Epithelial cell of prostate (primary cell): Measurements from ENCODE around the gene RAB11A.

Experiments used
- DNase-seq: peaks from one replicate; pipeline ENCODE4 v3.0.0-alpha.2; 2011; ENCODE audit warnings: low read depth, low spot score
- H3K27ac ChIP-seq: fragments of 450-650 bp; 2 replicates; pipeline ENCODE4 v1.5.1; 2017; ENCODE audit warnings: mild to moderate bottlenecking

RAB11A gene

GRCh38 chr15:65869126-65869953 is at the start of gene RAB11A:
TSS of gene RAB11A (plus strand) at chr15:65869491. CDS start at chr15:65869586, 95 bp downstream.
- peak; percentile 84 for DNase-seq
- H3K27ac ChIP-seq: peak within 1 kb of the TSS; percentile 94

GRCh38 chr15:65819563-65819960 is 49.7 kb upstream of the RAB11A start:
- no peak for DNase-seq

GRCh38 chr15:65821070-65821469 is 48.2 kb upstream of the RAB11A start:
- H3K27ac ChIP-seq: no peak overlapping the region
- DNase-seq: no peak

More at GRCh38 chr15:65819563-65819960, 49.7 kb upstream of the RAB11A start:
- no peak overlapping the region for H3K27ac ChIP-seq

- DNase-seq: no peak
- no peak overlapping the region for H3K27ac ChIP-seq
Measured at GRCh38 chr15:65822316-65822715, 47.0 kb upstream of the RAB11A start.

- peak; percentile 6 for DNase-seq
- H3K27ac ChIP-seq: no peak overlapping the region
Measured at GRCh38 chr15:65824031-65824743, 45.1 kb upstream of the RAB11A start.

GRCh38 chr15:65824941-65825544 is 44.2 kb upstream of the RAB11A start:
- DNase-seq: peak; percentile 10
- no peak overlapping the region for H3K27ac ChIP-seq

DNA sequence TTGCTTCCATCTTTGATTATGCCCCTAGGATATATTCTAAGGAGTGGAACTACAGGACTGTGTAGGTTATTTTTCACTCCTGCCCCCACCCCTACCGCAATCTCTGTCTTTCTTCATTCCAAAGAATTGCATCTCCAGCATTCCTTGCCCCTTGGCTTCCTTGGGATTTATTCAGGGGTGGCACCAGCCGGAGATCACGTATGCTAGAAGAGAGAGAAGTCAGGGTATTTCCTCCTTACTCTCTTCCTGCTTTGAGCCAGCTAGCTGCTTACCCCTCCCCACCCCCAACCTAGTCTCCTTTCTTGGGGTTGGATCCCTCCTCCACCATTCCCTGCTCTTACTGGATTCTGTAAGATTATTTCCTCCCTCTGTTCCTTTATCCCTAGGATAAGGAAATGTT is 42.2 kb upstream of the RAB11A start:
- no peak for DNase-seq
- H3K27ac ChIP-seq: no peak overlapping the region

DNA sequence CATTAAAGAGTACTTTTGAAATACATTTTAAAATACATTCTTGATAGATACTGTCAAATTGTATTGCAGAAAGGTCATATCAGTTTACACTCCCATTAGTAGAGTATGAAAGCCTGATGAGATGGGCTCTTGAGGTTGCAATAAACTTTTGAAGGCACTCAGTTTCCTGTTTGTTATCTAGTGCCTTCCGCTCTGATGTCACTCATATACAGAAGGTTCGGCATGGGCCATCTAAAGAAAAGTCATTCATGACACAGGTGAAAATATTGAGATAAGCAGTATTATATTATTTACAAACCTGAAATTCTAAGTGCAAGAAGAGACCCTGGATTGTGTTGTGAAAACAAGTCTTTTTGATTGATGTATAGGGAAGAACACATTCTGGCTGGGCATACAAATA is 40.7 kb upstream of the RAB11A start:
- no peak for DNase-seq
- H3K27ac ChIP-seq: no peak overlapping the region

DNA sequence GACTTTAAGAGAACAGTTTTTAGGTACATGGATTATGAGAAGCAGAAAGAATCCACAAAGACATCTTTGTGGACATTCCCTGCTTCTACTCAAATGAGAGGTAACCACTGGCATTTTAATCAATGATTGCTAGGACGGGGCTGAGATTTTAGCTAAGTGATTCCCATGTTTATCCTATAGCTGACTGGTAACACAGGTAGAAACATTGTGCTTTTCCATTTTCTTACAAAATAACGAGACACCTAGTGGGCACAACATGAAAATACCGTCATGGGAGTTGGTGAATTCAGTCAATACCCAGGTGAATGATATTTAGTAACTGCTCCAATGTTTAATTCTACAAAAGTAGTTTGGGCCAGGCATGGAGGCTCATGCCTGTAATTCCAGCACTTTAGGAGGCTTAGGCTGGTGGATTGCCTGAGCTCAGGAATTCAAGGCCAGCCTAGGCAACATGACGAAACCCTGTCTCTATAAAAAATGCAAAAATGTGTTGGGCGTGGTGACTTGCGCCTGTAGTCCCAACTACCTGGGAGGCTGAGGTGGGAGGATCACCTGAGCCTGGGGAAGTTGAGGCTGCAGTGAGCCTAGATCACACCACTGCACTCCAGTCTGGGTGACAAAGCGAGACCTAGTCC is 40.0 kb upstream of the RAB11A start:
- no peak for DNase-seq
- no peak overlapping the region for H3K27ac ChIP-seq

DNA sequence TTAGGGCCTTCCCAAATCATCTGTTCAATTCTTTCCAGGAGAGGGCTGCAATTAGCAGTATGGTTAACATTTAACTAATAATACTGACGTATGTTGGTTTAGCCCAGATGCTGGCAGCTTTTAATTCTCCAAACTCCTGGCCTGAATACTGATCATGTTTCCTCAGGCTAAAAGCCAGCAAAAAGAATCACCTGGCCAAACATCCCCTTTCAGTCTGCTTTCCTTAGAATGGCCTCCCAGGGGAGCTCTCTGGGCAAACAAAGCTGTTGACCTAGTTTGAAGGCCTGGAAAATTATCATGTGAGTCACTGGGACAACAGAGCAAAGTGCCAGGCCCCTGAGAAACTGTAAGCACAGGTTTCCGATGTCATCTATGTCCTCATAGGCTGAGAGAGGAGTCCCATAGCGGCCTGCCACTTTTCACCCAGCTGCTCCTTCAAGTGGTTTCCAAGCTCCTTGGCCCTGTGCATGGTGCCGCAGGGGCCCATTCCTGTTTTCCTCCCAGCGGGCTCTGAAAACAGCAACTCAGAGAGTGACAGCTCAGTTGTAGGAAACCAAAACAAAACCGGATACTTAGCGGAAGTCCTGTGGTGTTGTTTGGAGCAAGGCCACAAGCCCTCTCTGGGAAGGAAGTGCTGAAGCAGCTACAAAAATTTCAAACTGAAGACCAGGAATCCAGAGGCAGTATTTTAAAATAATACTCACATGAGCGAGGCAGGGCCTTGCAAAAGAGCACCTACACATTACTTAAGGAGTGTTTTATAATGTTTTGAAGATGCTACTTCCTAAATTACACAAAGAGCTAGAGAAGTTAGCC is 36.5 kb upstream of the RAB11A start:
- peak overlapping the region; percentile 66 for H3K27ac ChIP-seq
- DNase-seq: peak; percentile 71

DNA sequence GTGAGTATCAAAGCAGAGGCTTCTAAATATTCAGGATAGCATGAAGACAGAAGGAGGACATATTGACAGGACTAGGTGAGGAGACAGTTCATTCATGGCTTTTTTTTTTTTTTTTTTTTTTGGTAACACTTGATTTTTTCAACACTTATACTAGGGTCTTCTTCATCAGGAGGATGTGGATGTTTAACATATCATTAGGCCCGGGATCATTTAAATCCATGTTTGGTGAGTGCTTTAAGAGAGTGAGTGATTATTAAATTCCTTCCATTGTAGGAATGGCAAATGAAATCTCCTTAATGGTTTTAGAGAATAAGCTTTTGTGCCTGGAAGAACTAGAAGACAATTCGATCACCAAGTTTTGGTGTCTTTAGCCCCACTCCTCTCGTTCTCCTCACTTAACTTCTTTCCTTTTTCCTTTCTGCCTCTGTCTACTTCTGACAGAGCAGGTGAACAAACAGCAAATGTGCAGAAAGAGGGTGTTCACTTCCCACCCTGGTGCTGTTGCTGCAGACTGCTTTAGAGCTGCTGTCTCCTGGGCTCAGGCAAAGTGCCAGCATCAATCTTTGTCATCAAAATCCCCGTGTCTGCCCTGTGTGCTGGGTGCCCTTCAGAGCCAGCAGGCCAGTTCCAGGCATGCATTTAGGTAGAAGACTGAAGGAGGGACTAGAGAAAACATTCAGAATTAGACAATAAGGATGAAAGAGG is 35.6 kb upstream of the RAB11A start:
- no peak for DNase-seq
- peak overlapping the region; percentile 66 for H3K27ac ChIP-seq

DNA sequence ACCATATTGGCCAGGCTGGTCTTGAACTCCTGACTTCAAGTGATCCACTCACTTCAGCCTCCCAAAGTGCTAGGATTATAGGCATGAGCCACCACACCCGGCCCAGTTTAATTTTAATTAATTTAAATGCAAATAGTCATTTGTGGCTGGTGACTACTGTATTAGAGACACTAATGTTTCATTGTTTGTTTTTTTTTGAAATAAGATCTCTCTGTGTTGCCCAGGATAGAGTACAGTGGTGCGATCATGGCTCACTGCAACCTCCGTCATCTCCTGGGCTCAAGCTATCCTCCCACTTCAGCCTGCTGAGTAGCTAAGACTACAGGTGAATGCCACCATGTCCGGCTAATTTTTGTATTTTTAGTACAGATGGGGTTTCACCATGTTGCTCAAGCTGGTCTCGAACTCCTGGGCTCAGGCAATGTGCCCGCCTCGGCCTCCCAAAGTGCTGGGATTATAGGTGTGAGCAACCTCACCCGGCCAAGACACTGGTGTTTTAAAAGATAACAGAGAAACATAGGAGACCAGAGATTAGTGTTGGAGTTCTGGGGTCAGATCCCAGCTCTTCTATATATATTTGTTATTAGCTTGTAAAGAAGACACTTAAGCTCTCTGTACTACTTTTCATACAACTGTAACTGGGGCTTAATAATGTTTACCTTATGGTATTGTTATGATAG is 34.5 kb upstream of the RAB11A start:
- H3K27ac ChIP-seq: no peak overlapping the region
- no peak for DNase-seq

DNA sequence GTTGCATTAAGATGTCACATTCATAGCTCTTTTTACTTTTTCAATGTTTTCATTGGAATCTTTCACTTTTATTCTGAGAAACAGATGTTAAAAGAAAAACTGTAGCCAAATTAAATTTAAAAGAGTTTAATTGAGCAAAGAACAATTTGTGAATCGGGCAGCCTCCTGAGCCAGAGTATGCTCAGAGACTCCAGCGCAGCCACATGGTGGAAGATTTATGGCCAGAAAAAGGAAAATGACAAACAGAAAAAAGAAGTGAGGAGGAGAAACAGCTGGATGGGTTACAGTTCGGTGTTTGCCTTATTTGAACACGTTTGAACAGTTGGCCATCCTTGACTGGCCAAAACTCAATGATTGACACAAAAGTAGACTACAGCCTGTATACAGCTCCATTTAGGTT is 33.8 kb upstream of the RAB11A start:
- no peak for DNase-seq
- no peak overlapping the region for H3K27ac ChIP-seq

GRCh38 chr15:65836665-65837064 is 32.6 kb upstream of the RAB11A start:
- DNase-seq: no peak
- no peak overlapping the region for H3K27ac ChIP-seq

- no peak for DNase-seq
- H3K27ac ChIP-seq: no peak overlapping the region
Measured at GRCh38 chr15:65837301-65838294, 31.7 kb upstream of the RAB11A start.

DNA sequence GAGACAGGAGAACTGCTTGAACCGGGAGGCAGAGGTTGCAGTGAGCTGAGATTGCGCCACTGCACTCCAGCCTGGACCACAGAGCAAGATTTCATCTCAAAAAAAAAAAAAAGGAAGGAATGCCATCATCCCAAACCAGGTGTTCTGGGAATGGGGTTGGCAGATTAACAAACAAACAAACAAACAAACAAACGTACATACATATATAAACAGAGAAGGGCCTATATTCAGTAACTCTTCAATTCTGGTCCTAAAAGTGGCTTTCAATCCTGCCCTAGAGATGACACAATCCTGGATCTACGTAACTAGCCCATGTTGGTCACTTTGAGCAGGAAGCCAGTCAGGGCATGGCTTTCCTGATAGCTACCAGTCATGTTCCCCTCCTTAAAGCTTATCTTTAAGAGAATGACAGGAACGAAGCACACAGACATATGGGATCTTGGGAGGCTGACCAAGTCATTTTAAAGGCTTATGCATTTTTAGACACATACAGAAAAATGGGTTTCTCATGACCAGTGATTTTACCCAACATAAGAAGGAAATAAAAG is 29.9 kb upstream of the RAB11A start:
- H3K27ac ChIP-seq: no peak overlapping the region
- no peak for DNase-seq

- no peak overlapping the region for H3K27ac ChIP-seq
- DNase-seq: no peak
Measured at GRCh38 chr15:65839985-65840384, 29.3 kb upstream of the RAB11A start.
